Heart left ventricle (tissue), 16 donors: ENCODE measurements around the gene SLC7A14. TPM values are rescaled to one million over a fixed set of nuclear protein-coding genes. Genes with fewer than 3 reads are reported as not detected.

Experiments
- ATAC-seq, 4 donors: fragments of 200-7000 bp; cut with Tn5 transposase; one replicate each; pipeline ENCODE4 v1.9.1; 2020 to 2022; ENCODE audit warnings: moderate library complexity in 4 of 4, mild to moderate bottlenecking in 3 of 4, moderate number of reproducible peaks in 1 of 4
- DNase-seq, 5 donors: peaks; one replicate each; pipeline ENCODE4 v3.0.0-alpha.2; 2020
- H3K27ac ChIP-seq, 12 donors: fragments of 200-600 bp; sonication (generic) in 4 of 12; one replicate each; pipeline versions ENCODE4 v1.5.0 to v1.8.0; 2016 to 2022; ENCODE audit warnings: mild to moderate bottlenecking in 2 of 12
- H3K27me3 ChIP-seq, 9 donors: fragments of 200-600 bp; sonication (generic) in 2 of 9; one replicate each; pipeline versions ENCODE4 v1.5.1 to v1.8.0; 2016 to 2022; ENCODE audit warnings: mild to moderate bottlenecking in 3 of 9
- H3K36me3 ChIP-seq, 9 donors: fragments of 200-600 bp; sonication (generic) in 2 of 9; one replicate each; pipeline versions ENCODE4 v1.5.0 to v1.8.0; 2018 to 2022; ENCODE audit warnings: mild to moderate bottlenecking in 2 of 9
- H3K4me1 ChIP-seq, 12 donors: fragments of 200-600 bp; sonication (generic) in 4 of 12; one replicate each; pipeline versions ENCODE4 v1.5.0 to v1.8.0; 2016 to 2022; ENCODE audit warnings: mild to moderate bottlenecking in 3 of 12
- H3K4me3 ChIP-seq, 12 donors: fragments of 200-600 bp; sonication (generic) in 4 of 12; one replicate each; pipeline versions ENCODE4 v1.5.0 to v1.8.0; 2017 to 2022; ENCODE audit warnings: mild to moderate bottlenecking in 9 of 12, moderate library complexity in 4 of 12
- H3K9me3 ChIP-seq, 12 donors: fragments of 200-600 bp; sonication (generic) in 4 of 12; one replicate each; pipeline versions ENCODE4 v1.5.0 to v1.8.0; 2016 to 2022; ENCODE audit warnings: mild to moderate bottlenecking in 1 of 12
- CTCF ChIP-seq, 12 donors: fragments of 200-600 bp; sonication (generic) in 4 of 12; IDR thresholded peaks; one replicate each; pipeline versions ENCODE4 v1.5.0 to v1.8.0; 2018 to 2022; ENCODE audit warnings: antibody characterized with exemption in 12 of 12, mild to moderate bottlenecking in 5 of 12
- POLR2A ChIP-seq, 2 donors: fragments of 450-650 bp; IDR thresholded peaks; one replicate each; pipeline ENCODE4 v1.6.1; 2017; ENCODE audit warnings: antibody characterized with exemption in 2 of 2, mild to moderate bottlenecking in 2 of 2, moderate library complexity in 2 of 2
- WGBS, 4 donors: extraction: QIAGEN DNeasy Blood & Tissue Kit in 2 of 4; methylation state at CpG; one replicate each; pipeline versions ENCODE4 v1.1.5 to v1.1.7; 2013 to 2018; 5-methylcytosine and 5-hydroxymethylcytosine counted together
- intact Hi-C, 10 donors: fragments of 100-400 bp; cut with DNase I; formaldehyde crosslinking; loops; one replicate each; pipeline versions ENCODE4 v1.11.1 to v1.14.2; 2022
- polyA plus RNA-seq, 2 donors: library from polyadenylated mRNA; stranded (reverse); fragments of 200-250 nt; gene quantifications; one replicate each; pipeline ENCODE4 v1.2.3, GENCODE V29; 2013
- total RNA-seq, 9 donors: library from RNA; depleted of rRNA in 2 of 9; stranded (reverse); fragments of >200 nt in 2 of 9; fragmentation: NEBNext Ultra II Directional in 3 of 9; extraction: Animal tissue kit (Norgen Biotek cat#: 25700) in 3 of 9; gene quantifications; one replicate each; pipeline versions ENCODE4 v1.1.0 to v1.2.4, GENCODE V29; 2016 to 2023
- donor health status: ischemic (EF 13 %, LVEDD 7.1; RV severe dilation, severe dysfunction).
- donor health status: healthy with polysubstance abuse.
- donor health status: DM: no; HTN: yes; CAD: no.
- donor health status: DM: no; HTN: no; CAD: no.
- donor health status: ischemic (EF 25% LVEDD 6.9; RV normal size, moderate dysfunction).
- donor health status: ischemic (EF 25% LVEDD 5.7; RV mildly dilated, moderate dysfunction).
- donor health status: healthy.
- donor health status: DM: yes; HTN: yes; CAD: no.
- donor health status: ischemic (EF 35%, LVEDD 5.7; RV mildly dilated, moderate dysfunction).
- donor health status: nonischemic (EF 11% LVEDD 7.7; RV severe dilation, severe dysfunction).
- donor health status: DM: yes; HTN: yes; CAD: no.
- donor health status: PGD.
- donor health status: ischemic (EF 29% LVEDD 5.4; RV normal size, mild dysfunction).
- donor health status: nonischemic (EF 23%, LVEDD 6.1; RV moderate dilation, normal function).

Gene SLC7A14
- total and polyA plus RNA-seq, 11 donors, result 0.02 TPM; not detected in 9

DNA sequence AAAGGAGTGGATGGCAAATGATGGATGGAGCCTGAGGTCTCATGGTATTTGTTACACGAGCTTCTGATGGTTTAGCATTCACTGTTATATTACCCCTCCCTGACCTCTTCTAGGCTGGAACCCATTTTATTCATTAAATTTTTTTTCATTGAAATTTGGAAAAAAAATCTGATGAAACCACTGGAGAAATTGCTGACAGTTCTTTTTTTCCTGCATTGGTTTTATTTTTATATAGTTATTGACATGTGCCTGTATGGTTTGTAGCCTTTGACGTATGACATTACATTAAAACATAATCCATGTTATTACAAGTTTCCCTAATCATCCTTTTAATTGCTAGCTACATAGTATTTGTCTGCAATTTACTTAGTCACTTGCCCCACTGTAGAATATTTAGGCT lies 85.4 kb downstream of the SLC7A14 start:
- ATAC-seq (no peak), DNase-seq (no peak)
- intact Hi-C loops, result no loop called here
- Histone ChIP-seq H3K36me3 (no peaks in the 10 kb centered on the region), H3K4me3 (no peak overlapping the region), H3K27me3 (no peaks in the 10 kb centered on the region), H3K4me1 (peaks cover 0 to 6% (median 0%) of the 10 kb centered on the region in 12 donors), H3K27ac (no peak overlapping the region), H3K9me3 (no peaks in the 10 kb centered on the region)
- 90 to 95% (median 93%) methylated on average over 2 of the region's 2 CpGs for WGBS, 4 donors
- TF ChIP-seq CTCF (IDR thresholded peaks at IDR 0.05) (no peak), POLR2A (IDR thresholded peaks at IDR 0.05) (no peak)

GRCh38 chr3:170499562-170500156 lies 86.2 kb downstream of the SLC7A14 start:
- Histone ChIP-seq H3K27me3 (no peaks in the 10 kb centered on the region), H3K36me3 (no peaks in the 10 kb centered on the region), H3K27ac (no peak overlapping the region), H3K9me3 (no peaks in the 10 kb centered on the region), H3K4me3 (no peak overlapping the region), H3K4me1 (peaks cover 0 to 6% (median 0%) of the 10 kb centered on the region in 12 donors)
- TF ChIP-seq POLR2A (IDR thresholded peaks at IDR 0.05) (no peak), CTCF (IDR thresholded peaks at IDR 0.05) (peak; percentile 16 to 51 (median 35))
- ATAC-seq (no peak), DNase-seq (no peak)
- intact Hi-C loops, result no loop called here
- 41 to 56% (median 48%) methylated on average over 3 of the region's 3 CpGs for whole genome bisulfite sequencing, 4 donors

GRCh38 chr3:170497207-170498095 lies 88.4 kb downstream of the SLC7A14 start:
- no peaks in the 10 kb centered on the region for H3K36me3 ChIP-seq
- no peak for ATAC-seq
- 69 to 82% (median 79%) methylated on average over 6 of the region's 6 CpGs for WGBS, 4 donors
- TF ChIP-seq CTCF (IDR thresholded peaks at IDR 0.05) (no peak), POLR2A (IDR thresholded peaks at IDR 0.05) (no peak)
- no peak for DNase-seq
- intact Hi-C loops, result no loop called here
- H3K9me3 ChIP-seq, result no peaks in the 10 kb centered on the region
- no peaks in the 10 kb centered on the region for H3K27me3 ChIP-seq
- H3K4me3 ChIP-seq, result no peak overlapping the region
- H3K4me1 ChIP-seq, result peaks cover 0 to 5% (median 0%) of the 10 kb centered on the region in 12 donors
- no peak overlapping the region for H3K27ac ChIP-seq

DNA sequence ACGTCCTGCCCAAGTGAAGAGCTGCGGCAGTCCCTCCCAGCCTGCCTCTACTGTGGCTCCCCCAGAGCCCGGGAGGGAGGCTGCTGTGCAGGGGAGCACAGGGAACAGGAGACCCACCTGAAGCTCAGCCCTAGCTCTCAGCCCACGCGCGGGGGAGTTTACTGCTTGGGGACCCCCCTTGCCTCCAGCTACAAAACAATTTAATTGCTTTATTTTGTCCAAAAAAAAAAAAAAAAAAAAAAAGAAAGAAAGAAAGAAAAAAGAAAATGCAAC lies 89.1 kb downstream of the SLC7A14 start:
- WGBS, 4 donors, result 75 to 93% (median 84%) methylated on average over 4 to 6 of the region's 6 CpGs
- H3K9me3 ChIP-seq, result no peaks in the 10 kb centered on the region
- intact Hi-C loops, result no loop called here
- TF ChIP-seq POLR2A (IDR thresholded peaks at IDR 0.05) (no peak), CTCF (IDR thresholded peaks at IDR 0.05) (no peak)
- H3K4me1 ChIP-seq, result no peaks in the 10 kb centered on the region
- ATAC-seq, result no peak
- no peak overlapping the region for H3K27ac ChIP-seq
- DNase-seq, result no peak
- no peaks in the 10 kb centered on the region for H3K27me3 ChIP-seq
- no peak overlapping the region for H3K4me3 ChIP-seq
- no peaks in the 10 kb centered on the region for H3K36me3 ChIP-seq
